WTC11 (cell line): Measurements from ENCODE around the gene MDGA2.

ENCODE experiments used
- JUN ChIP-seq: sonication (generic); formaldehyde crosslinking; IDR thresholded peaks from 2 replicates; pipeline ENCODE4 v1.8.0; 2023; ENCODE audit warnings: mild to moderate bottlenecking, missing genetic modification reagents
- TF ChIP-seq, protein P1 (sequence below): fragments of 200-600 bp; IDR thresholded peaks from 2 replicates; pipeline ENCODE4 v1.8.0; 2022; ENCODE audit warnings: antibody characterized with exemption

DNA sequence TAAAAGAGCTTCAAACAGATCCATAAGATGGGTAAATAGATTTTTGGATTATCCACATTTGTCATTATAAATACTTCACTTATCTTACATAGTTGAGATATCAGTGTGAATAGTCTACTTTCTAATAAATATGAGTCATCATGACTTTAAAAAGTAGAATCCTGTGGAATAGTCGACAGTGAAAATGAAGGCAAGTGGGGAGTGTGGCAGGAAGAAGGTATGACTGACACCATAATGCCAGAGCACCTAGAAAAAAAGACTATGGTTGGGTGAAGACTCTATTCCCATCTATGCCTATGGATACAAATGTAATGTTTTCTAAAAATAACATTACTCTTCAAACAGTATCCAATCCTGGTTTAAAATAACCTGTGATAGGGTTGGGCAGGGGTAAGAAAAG, 117.5 kb downstream of the MDGA2 start:
- no peak for TF ChIP-seq JUN (CRISPR knock-in tag)
- TF ChIP-seq, protein P1, sequence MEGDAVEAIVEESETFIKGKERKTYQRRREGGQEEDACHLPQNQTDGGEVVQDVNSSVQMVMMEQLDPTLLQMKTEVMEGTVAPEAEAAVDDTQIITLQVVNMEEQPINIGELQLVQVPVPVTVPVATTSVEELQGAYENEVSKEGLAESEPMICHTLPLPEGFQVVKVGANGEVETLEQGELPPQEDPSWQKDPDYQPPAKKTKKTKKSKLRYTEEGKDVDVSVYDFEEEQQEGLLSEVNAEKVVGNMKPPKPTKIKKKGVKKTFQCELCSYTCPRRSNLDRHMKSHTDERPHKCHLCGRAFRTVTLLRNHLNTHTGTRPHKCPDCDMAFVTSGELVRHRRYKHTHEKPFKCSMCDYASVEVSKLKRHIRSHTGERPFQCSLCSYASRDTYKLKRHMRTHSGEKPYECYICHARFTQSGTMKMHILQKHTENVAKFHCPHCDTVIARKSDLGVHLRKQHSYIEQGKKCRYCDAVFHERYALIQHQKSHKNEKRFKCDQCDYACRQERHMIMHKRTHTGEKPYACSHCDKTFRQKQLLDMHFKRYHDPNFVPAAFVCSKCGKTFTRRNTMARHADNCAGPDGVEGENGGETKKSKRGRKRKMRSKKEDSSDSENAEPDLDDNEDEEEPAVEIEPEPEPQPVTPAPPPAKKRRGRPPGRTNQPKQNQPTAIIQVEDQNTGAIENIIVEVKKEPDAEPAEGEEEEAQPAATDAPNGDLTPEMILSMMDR = no peak
